Measurements from ENCODE around the gene VIM. TPM values are rescaled to one million over a fixed set of nuclear protein-coding genes. Genes with fewer than 3 reads are reported as not detected.
A peak's percentile ranks its signal among the peaks of the same experiment; 100 is the strongest.

Gene VIM
- total RNA-seq, 1 donor from 2014 or later: 5,277 TPM

GRCh38 chr10:17241611-17242333, 13.7 kb downstream of the VIM start:
- Histone ChIP-seq H3K4me3 (ENCODE audit: low read depth, low read length) (no peak overlapping the region), H3K36me3 (ENCODE audit: control insufficient read depth, insufficient read depth, low read length) (no peaks in the 10 kb centered on the region), H3K27me3 (ENCODE audit: control insufficient read depth, insufficient read depth, low read length) (no peaks in the 10 kb centered on the region)
- no peak for DNase-seq (ENCODE audit: low read depth)
- no peak for TF ChIP-seq CTCF (IDR thresholded peaks at IDR 0.05; ENCODE audit: insufficient read depth, low read length, poor library complexity, severe bottlenecking)

- TF ChIP-seq CTCF (IDR thresholded peaks at IDR 0.05; ENCODE audit: insufficient read depth, low read length, poor library complexity, severe bottlenecking): no peak
- no peak for DNase-seq (ENCODE audit: low read depth)
- H3K4me3 ChIP-seq (ENCODE audit: low read depth, low read length): no peak overlapping the region
- H3K36me3 ChIP-seq (ENCODE audit: control insufficient read depth, insufficient read depth, low read length): no peaks in the 10 kb centered on the region
- no peaks in the 10 kb centered on the region for H3K27me3 ChIP-seq (ENCODE audit: control insufficient read depth, insufficient read depth, low read length)
Measured at GRCh38 chr10:17244700-17245365, 16.8 kb downstream of the VIM start.

GRCh38 chr10:17247210-17247609, 19.2 kb downstream of the VIM start:
- Histone ChIP-seq H3K4me3 (ENCODE audit: low read depth, low read length) (no peak overlapping the region), H3K27me3 (ENCODE audit: control insufficient read depth, insufficient read depth, low read length) (no peaks in the 10 kb centered on the region), H3K36me3 (ENCODE audit: control insufficient read depth, insufficient read depth, low read length) (no peaks in the 10 kb centered on the region)
- DNase-seq (ENCODE audit: low read depth): no peak
- TF ChIP-seq CTCF (IDR thresholded peaks at IDR 0.05; ENCODE audit: insufficient read depth, low read length, poor library complexity, severe bottlenecking): no peak

- no peak for TF ChIP-seq CTCF (IDR thresholded peaks at IDR 0.05; ENCODE audit: insufficient read depth, low read length, poor library complexity, severe bottlenecking)
- H3K27me3 ChIP-seq (ENCODE audit: control insufficient read depth, insufficient read depth, low read length): no peaks in the 10 kb centered on the region
- H3K36me3 ChIP-seq (ENCODE audit: control insufficient read depth, insufficient read depth, low read length): no peaks in the 10 kb centered on the region
- H3K4me3 ChIP-seq (ENCODE audit: low read depth, low read length): no peak overlapping the region
- no peak for DNase-seq (ENCODE audit: low read depth)
Measured at GRCh38 chr10:17248964-17249363, 20.9 kb downstream of the VIM start.

- Histone ChIP-seq H3K36me3 (ENCODE audit: control insufficient read depth, insufficient read depth, low read length) (no peaks in the 10 kb centered on the region), H3K4me3 (ENCODE audit: low read depth, low read length) (no peak overlapping the region), H3K27me3 (ENCODE audit: control insufficient read depth, insufficient read depth, low read length) (no peaks in the 10 kb centered on the region)
- peak; percentile 45 for TF ChIP-seq CTCF (IDR thresholded peaks at IDR 0.05; ENCODE audit: insufficient read depth, low read length, poor library complexity, severe bottlenecking)
- no peak for DNase-seq (ENCODE audit: low read depth)
Measured at GRCh38 chr10:17249820-17250219, 21.8 kb downstream of the VIM start.
